Ovary (tissue), 3 donors: ENCODE data around the gene FNTB.

Experiments
- EP300 ChIP-seq: sonication (generic); formaldehyde crosslinking; IDR thresholded peaks from one replicate; pipeline ENCODE4 v1.6.1; 2017; ENCODE audit warnings: antibody characterized with exemption
- POLR2A ChIP-seq: fragments of 450-650 bp; IDR thresholded peaks from one replicate; pipeline ENCODE4 v1.6.1; 2017; ENCODE audit warnings: antibody characterized with exemption, mild to moderate bottlenecking, moderate library complexity
- TF ChIP-seq, protein P1 (sequence below), 3 donors: fragments of 450-650 bp in 2 of 3; fragments of 200-600 bp in 1 of 3; IDR thresholded peaks; one replicate each; pipeline versions ENCODE4 v1.5.1 to v1.8.0; 2016 to 2022; ENCODE audit warnings: antibody characterized with exemption in 3 of 3, mild to moderate bottlenecking in 1 of 3
- donor health status: DM: no; HTN: no; CAD: no.

DNA sequence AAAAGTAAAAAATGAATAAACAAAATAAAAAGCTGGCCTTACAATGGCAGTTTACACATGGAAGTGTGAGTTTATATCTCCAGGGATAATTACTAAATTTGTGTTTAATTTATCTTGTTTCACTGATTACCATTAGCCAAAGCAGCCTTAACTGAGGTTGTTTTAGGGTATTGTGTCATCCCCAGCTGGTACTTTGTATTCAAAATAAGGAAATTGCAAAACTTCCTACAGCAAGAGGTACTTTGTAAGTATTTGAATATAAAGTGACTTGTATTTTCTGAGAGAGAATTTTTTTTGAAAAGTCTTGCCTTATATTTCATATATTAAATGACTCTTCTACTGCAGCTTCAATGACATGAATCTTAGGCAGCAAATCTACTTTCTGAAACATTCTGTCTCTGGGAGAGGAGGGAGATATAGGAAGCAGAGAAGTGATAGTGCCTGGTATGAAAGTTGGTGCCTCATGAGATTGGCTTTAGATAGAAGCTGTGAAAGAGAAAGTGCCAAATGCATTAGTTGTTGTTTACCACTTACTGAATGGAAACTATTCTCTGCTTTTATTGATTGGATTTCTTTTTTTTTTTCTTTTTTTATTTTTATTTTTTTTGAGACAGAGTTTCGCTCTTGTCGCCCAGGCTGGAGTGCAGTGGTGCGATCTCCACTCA, 6.7 kb downstream of the FNTB start:
- TF ChIP-seq, protein P1, sequence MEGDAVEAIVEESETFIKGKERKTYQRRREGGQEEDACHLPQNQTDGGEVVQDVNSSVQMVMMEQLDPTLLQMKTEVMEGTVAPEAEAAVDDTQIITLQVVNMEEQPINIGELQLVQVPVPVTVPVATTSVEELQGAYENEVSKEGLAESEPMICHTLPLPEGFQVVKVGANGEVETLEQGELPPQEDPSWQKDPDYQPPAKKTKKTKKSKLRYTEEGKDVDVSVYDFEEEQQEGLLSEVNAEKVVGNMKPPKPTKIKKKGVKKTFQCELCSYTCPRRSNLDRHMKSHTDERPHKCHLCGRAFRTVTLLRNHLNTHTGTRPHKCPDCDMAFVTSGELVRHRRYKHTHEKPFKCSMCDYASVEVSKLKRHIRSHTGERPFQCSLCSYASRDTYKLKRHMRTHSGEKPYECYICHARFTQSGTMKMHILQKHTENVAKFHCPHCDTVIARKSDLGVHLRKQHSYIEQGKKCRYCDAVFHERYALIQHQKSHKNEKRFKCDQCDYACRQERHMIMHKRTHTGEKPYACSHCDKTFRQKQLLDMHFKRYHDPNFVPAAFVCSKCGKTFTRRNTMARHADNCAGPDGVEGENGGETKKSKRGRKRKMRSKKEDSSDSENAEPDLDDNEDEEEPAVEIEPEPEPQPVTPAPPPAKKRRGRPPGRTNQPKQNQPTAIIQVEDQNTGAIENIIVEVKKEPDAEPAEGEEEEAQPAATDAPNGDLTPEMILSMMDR (IDR thresholded peaks at IDR 0.05), result no peak
- TF ChIP-seq POLR2A (no peak), EP300 (no peak)
